SK-N-SH treated with all-trans-retinoic acid at 6 μM for 48 hours (cell line): ENCODE data around the gene EIF4ENIF1.
"Not testable (repeated sequence)": the region's sequence is repeated elsewhere in the genome, so short reads cannot be mapped to it uniquely, and the experiment has no call there.

Experiments
- ATAC-seq: fragments of 200-7000 bp; cut with Tn5 transposase; 3 replicates; pipeline ENCODE4 v1.9.1; 2020; ENCODE audit warnings: mild to moderate bottlenecking, moderate library complexity
- ARNTL ChIP-seq: fragments of 450-650 bp; formaldehyde crosslinking; IDR thresholded peaks from 2 replicates; pipeline ENCODE4 v1.5.0; 2020; ENCODE audit warnings: low read depth, mild to moderate bottlenecking, moderate library complexity, borderline replicate concordance
- CSDC2 ChIP-seq: fragments of 250-450 bp; sonication (Bioruptor Pico); IDR thresholded peaks from 2 replicates; pipeline ENCODE4 v1.5.0; 2020; ENCODE audit warnings: mild to moderate bottlenecking, moderate library complexity
- ESRRG ChIP-seq: fragments of 250-450 bp; sonication (Bioruptor Pico); IDR thresholded peaks from 2 replicates; pipeline ENCODE4 v1.6.1; 2021; ENCODE audit warnings: mild to moderate bottlenecking
- GLIS3 ChIP-seq: fragments of 250-450 bp; sonication (Bioruptor Pico); IDR thresholded peaks from 2 replicates; pipeline ENCODE4 v1.5.0; 2020; ENCODE audit warnings: mild to moderate bottlenecking, moderate library complexity
- ISL1 ChIP-seq: fragments of 250-450 bp; sonication (Bioruptor Pico); IDR thresholded peaks from 2 replicates; pipeline ENCODE4 v2.1.2; 2022; ENCODE audit warnings: mild to moderate bottlenecking, moderate library complexity
- OSR1 ChIP-seq: fragments of 250-450 bp; sonication (Bioruptor Pico); IDR thresholded peaks from 2 replicates; pipeline ENCODE4 v1.8.0; 2022; ENCODE audit warnings: moderate library complexity, mild to moderate bottlenecking, inconsistent platforms
- PPARA ChIP-seq: fragments of 250-450 bp; sonication (Bioruptor Pico); IDR thresholded peaks from 2 replicates; pipeline ENCODE4 v1.5.0; 2020; ENCODE audit warnings: mild to moderate bottlenecking, borderline replicate concordance
- RARB ChIP-seq: fragments of 250-450 bp; sonication (Bioruptor Pico); IDR thresholded peaks from 2 replicates; pipeline ENCODE4 v1.8.0; 2021; ENCODE audit warnings: mild to moderate bottlenecking, moderate library complexity
- SNAI2 ChIP-seq: fragments of 250-450 bp; sonication (Bioruptor Pico); IDR thresholded peaks from 2 replicates; pipeline ENCODE4 v1.5.0; 2020; ENCODE audit warnings: mild to moderate bottlenecking, moderate library complexity
- TOX ChIP-seq: fragments of 250-450 bp; sonication (Bioruptor Pico); IDR thresholded peaks from 2 replicates; pipeline ENCODE4 v1.8.0; 2021; ENCODE audit warnings: mild to moderate bottlenecking, moderate library complexity, borderline replicate concordance
- ZC3H10 ChIP-seq: fragments of 250-450 bp; sonication (Bioruptor Pico); IDR thresholded peaks from 2 replicates; pipeline ENCODE4 v1.5.1; 2021; ENCODE audit warnings: mild to moderate bottlenecking, moderate library complexity
- ZFP3 ChIP-seq: fragments of 250-450 bp; sonication (Bioruptor Pico); IDR thresholded peaks from 2 replicates; pipeline ENCODE4 v1.5.0; 2020; ENCODE audit warnings: mild to moderate bottlenecking, moderate library complexity
- ZNF565 ChIP-seq: fragments of 450-650 bp; formaldehyde crosslinking; conservative IDR thresholded peaks from 2 replicates; pipeline ENCODE4 v1.5.0; 2020; ENCODE audit warnings: low read depth, mild to moderate bottlenecking, moderate library complexity
- ZNF70 ChIP-seq: fragments of 450-650 bp; formaldehyde crosslinking; IDR thresholded peaks from 2 replicates; pipeline ENCODE4 v1.5.0; 2020; ENCODE audit warnings: mild to moderate bottlenecking, moderate library complexity
- ZNF8 ChIP-seq: fragments of 450-650 bp; formaldehyde crosslinking; IDR thresholded peaks from 2 replicates; pipeline ENCODE4 v1.5.0; 2020; ENCODE audit warnings: mild to moderate bottlenecking, moderate library complexity
- TF ChIP-seq, protein P1 (sequence below): fragments of 250-450 bp; sonication (Bioruptor Pico); IDR thresholded peaks from 2 replicates; pipeline ENCODE4 v1.5.1; 2020; ENCODE audit warnings: low read depth, mild to moderate bottlenecking, moderate library complexity
- TF ChIP-seq, protein P2 (sequence below): fragments of 250-450 bp; sonication (Bioruptor Pico); IDR thresholded peaks from 2 replicates; pipeline ENCODE4 v1.8.0; 2020; ENCODE audit warnings: mild to moderate bottlenecking, moderate library complexity, borderline replicate concordance
- TF ChIP-seq, protein P3 (sequence below): fragments of 250-450 bp; sonication (Bioruptor Pico); IDR thresholded peaks from 2 replicates; pipeline ENCODE4 v1.8.0; 2021; ENCODE audit warnings: low read depth, mild to moderate bottlenecking, moderate library complexity, borderline replicate concordance
- TF ChIP-seq, protein P4 (sequence below): fragments of 250-450 bp; sonication (Bioruptor Pico); IDR thresholded peaks from 2 replicates; pipeline ENCODE4 v1.5.0; 2020; ENCODE audit warnings: mild to moderate bottlenecking, moderate library complexity

Gene EIF4ENIF1

DNA sequence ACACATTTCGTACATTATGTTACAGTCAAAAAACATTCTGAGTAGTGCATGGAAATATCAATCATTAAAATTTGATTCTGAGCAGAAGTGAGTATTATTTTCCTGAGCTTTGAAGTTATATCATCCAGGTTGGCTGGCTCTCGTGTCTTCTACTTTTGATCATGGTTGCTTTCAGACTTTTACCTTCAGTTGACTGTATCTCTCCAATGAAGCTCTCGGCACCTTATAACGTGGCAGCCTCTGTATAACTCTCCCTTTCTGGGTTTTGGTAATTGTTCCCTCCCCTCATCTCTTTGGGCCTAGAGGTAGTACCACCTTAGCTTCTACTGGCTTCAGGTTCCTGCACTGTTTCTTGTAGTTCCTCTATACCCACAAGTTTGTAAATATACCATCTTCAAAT lies 18.9 kb upstream of the EIF4ENIF1 start:
- ATAC-seq, result no peak
- no peak for TF ChIP-seq ZFP3 (CRISPR knock-in tag)
- TF ChIP-seq, protein P1, sequence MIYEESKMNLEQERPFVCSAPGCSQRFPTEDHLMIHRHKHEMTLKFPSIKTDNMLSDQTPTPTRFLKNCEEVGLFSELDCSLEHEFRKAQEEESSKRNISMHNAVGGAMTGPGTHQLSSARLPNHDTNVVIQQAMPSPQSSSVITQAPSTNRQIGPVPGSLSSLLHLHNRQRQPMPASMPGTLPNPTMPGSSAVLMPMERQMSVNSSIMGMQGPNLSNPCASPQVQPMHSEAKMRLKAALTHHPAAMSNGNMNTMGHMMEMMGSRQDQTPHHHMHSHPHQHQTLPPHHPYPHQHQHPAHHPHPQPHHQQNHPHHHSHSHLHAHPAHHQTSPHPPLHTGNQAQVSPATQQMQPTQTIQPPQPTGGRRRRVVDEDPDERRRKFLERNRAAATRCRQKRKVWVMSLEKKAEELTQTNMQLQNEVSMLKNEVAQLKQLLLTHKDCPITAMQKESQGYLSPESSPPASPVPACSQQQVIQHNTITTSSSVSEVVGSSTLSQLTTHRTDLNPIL (CRISPR knock-in tag), result no peak
- no peak for TF ChIP-seq SNAI2
- TF ChIP-seq, protein P2, sequence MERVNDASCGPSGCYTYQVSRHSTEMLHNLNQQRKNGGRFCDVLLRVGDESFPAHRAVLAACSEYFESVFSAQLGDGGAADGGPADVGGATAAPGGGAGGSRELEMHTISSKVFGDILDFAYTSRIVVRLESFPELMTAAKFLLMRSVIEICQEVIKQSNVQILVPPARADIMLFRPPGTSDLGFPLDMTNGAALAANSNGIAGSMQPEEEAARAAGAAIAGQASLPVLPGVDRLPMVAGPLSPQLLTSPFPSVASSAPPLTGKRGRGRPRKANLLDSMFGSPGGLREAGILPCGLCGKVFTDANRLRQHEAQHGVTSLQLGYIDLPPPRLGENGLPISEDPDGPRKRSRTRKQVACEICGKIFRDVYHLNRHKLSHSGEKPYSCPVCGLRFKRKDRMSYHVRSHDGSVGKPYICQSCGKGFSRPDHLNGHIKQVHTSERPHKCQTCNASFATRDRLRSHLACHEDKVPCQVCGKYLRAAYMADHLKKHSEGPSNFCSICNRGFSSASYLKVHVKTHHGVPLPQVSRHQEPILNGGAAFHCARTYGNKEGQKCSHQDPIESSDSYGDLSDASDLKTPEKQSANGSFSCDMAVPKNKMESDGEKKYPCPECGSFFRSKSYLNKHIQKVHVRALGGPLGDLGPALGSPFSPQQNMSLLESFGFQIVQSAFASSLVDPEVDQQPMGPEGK, result no peak
- TF ChIP-seq ZC3H10 (CRISPR knock-in tag), result no peak
- TF ChIP-seq RARB (CRISPR knock-in tag), result no peak
- TF ChIP-seq ZNF8 (CRISPR knock-in tag), result no peak
- TF ChIP-seq, protein P3, sequence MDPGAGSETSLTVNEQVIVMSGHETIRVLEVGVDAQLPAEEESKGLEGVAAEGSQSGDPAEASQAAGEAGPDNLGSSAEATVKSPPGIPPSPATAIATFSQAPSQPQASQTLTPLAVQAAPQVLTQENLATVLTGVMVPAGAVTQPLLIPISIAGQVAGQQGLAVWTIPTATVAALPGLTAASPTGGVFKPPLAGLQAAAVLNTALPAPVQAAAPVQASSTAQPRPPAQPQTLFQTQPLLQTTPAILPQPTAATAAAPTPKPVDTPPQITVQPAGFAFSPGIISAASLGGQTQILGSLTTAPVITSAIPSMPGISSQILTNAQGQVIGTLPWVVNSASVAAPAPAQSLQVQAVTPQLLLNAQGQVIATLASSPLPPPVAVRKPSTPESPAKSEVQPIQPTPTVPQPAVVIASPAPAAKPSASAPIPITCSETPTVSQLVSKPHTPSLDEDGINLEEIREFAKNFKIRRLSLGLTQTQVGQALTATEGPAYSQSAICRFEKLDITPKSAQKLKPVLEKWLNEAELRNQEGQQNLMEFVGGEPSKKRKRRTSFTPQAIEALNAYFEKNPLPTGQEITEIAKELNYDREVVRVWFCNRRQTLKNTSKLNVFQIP (CRISPR knock-in tag), result no peak
- no peak for TF ChIP-seq GLIS3 (CRISPR knock-in tag)

DNA sequence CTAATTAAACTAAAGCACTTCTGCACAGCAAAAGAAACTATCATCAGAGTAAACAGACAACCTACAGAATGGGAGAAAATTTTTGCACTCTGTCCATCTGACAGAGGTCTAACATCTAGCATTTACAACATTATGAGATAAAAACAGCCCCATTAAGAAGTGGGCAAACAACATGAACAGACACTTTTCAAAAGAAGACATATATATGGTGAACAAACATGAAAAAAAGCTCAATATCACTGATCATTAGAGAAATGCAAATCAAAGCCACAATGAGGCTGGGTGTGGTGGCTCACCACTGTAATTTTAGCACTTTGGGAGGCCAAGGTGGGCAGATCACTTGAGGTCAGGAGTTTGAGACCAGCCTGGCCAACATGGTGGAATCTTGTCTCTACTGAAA lies 17.9 kb upstream of the EIF4ENIF1 start:
- not testable (repeated sequence) for ATAC-seq

DNA sequence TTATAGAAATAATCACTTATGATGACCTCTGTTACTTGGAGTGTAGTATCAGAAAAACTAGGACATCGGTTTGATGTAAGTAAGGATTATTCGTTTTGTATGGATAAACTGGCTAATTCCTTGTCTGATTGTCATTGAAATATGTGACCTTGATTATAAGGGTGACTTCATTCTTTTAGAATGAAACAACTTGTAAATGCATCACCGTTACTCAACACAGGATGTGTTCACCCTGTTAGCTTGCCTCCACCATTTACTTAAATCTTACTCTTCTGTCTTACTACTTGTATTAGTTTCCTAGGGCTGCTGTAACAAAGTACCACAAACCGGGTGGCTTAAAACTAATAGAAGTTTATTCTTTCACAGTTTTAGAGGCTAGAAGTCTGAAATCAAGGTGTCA lies 14.6 kb upstream of the EIF4ENIF1 start:
- TF ChIP-seq ISL1 (no peak), RARB (CRISPR knock-in tag) (no peak), OSR1 (no peak), ZC3H10 (CRISPR knock-in tag) (no peak), TOX (CRISPR knock-in tag) (no peak), ESRRG (no peak), ZFP3 (CRISPR knock-in tag) (no peak), ZNF565 (CRISPR knock-in tag) (no peak), CSDC2 (CRISPR knock-in tag) (no peak), PPARA (no peak), SNAI2 (no peak), ZNF8 (CRISPR knock-in tag) (no peak), GLIS3 (CRISPR knock-in tag) (no peak), ARNTL (CRISPR knock-in tag) (no peak), ZNF70 (CRISPR knock-in tag) (no peak)
- TF ChIP-seq, protein P2, result no peak
- TF ChIP-seq, protein P1 (CRISPR knock-in tag), result no peak
- TF ChIP-seq, protein P4, sequence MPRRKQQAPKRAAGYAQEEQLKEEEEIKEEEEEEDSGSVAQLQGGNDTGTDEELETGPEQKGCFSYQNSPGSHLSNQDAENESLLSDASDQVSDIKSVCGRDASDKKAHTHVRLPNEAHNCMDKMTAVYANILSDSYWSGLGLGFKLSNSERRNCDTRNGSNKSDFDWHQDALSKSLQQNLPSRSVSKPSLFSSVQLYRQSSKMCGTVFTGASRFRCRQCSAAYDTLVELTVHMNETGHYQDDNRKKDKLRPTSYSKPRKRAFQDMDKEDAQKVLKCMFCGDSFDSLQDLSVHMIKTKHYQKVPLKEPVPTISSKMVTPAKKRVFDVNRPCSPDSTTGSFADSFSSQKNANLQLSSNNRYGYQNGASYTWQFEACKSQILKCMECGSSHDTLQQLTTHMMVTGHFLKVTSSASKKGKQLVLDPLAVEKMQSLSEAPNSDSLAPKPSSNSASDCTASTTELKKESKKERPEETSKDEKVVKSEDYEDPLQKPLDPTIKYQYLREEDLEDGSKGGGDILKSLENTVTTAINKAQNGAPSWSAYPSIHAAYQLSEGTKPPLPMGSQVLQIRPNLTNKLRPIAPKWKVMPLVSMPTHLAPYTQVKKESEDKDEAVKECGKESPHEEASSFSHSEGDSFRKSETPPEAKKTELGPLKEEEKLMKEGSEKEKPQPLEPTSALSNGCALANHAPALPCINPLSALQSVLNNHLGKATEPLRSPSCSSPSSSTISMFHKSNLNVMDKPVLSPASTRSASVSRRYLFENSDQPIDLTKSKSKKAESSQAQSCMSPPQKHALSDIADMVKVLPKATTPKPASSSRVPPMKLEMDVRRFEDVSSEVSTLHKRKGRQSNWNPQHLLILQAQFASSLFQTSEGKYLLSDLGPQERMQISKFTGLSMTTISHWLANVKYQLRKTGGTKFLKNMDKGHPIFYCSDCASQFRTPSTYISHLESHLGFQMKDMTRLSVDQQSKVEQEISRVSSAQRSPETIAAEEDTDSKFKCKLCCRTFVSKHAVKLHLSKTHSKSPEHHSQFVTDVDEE (CRISPR knock-in tag), result no peak
- TF ChIP-seq, all 23 proteins: peak for 0
- no peak for ATAC-seq
